H1 (cell line): ENCODE results near the gene SAFB. TPM values are rescaled to one million over a fixed set of nuclear protein-coding genes. Genes with fewer than 3 reads are reported as not detected.

Experiments used
- CTCF ChIA-PET: fragments of 300-600 bp; sonication (Branson Sonifier 250); formaldehyde crosslinking; loops from one replicate; lab custom pipeline; 2021; ENCODE audit not compliant: partially characterized antibody; lab: Charles Lee
- POLR2A ChIA-PET: fragments of 300-600 bp; sonication (Branson Sonifier 250); formaldehyde crosslinking; loops from one replicate; lab custom pipeline; 2021; ENCODE audit warnings: inconsistent platforms; ENCODE audit not compliant: partially characterized antibody; lab: Charles Lee
- DNase-seq, 2 experiments: peaks; one replicate each; pipeline versions ENCODE4 v3.0.0 to v3.0.0-alpha.2; 2010 to 2022; ENCODE audit warnings: low spot score in 2 of 2, low read depth in 1 of 2, mixed read lengths in 1 of 2
- FAIRE-seq: peaks from 2 replicates; lab custom pipeline; 2011; peaks lifted over from hg19 to GRCh38; lab: Jason Lieb, UNC
- H2AFZ ChIP-seq: 2 replicates; pipeline ENCODE4 v1.8.1; 2012; ENCODE audit warnings: low read length, inconsistent platforms
- H2AK5ac ChIP-seq: 2 replicates; pipeline ENCODE4 v1.6.1; 2013; ENCODE audit warnings: low read depth, low read length
- H2BK120ac ChIP-seq: replicated peaks from 2 replicates; pipeline ENCODE3; 2013; ENCODE audit warnings: low read depth, low read length, inconsistent platforms
- H2BK12ac ChIP-seq: 2 replicates; pipeline ENCODE4 v1.6.1; 2013; ENCODE audit warnings: low read depth, low read length
- H2BK15ac ChIP-seq: 2 replicates; pipeline ENCODE4 v1.6.1; 2013; ENCODE audit warnings: low read length
- H2BK20ac ChIP-seq: 2 replicates; pipeline ENCODE4 v1.6.1; 2013; ENCODE audit warnings: low read length
- H2BK5ac ChIP-seq: 2 replicates; pipeline ENCODE4 v1.6.1; 2013; ENCODE audit warnings: low read depth, low read length
- H3K14ac ChIP-seq: 2 replicates; pipeline ENCODE4 v1.6.1; 2013; ENCODE audit warnings: inconsistent platforms; ENCODE audit not compliant: insufficient read length
- H3K18ac ChIP-seq: 2 replicates; pipeline ENCODE4 v1.6.1; 2013; ENCODE audit warnings: low read length; ENCODE audit errors: extremely low read depth
- H3K23ac ChIP-seq: 2 replicates; pipeline ENCODE4 v1.6.1; 2013; ENCODE audit warnings: inconsistent platforms; ENCODE audit not compliant: insufficient read length
- H3K23me2 ChIP-seq: 2 replicates; pipeline ENCODE4 v1.6.1; 2013; ENCODE audit warnings: low read depth, low read length
- H3K27ac ChIP-seq: 2 replicates; pipeline ENCODE4 v1.6.1; 2011; ENCODE audit warnings: low read depth, low read length, inconsistent platforms
- H3K27me3 ChIP-seq, 4 experiments: replicated peaks in 1 of 4; 1 replicate in 1 of 4; 2 replicates in 3 of 4; pipeline versions ENCODE4 v1.6.1 to v1.8.1; 2011 to 2013; ENCODE audit warnings: low read length in 3 of 4, mild to moderate bottlenecking in 3 of 4, inconsistent platforms in 2 of 4, mixed read lengths in 2 of 4, moderate library complexity in 1 of 4; ENCODE audit not compliant: control insufficient read depth in 3 of 4, insufficient read depth in 3 of 4; ENCODE audit errors: extremely low read depth in 1 of 4
- H3K36me3 ChIP-seq, 4 experiments: 2 replicates each; pipeline versions ENCODE4 v1.6.1 to v1.8.1; 2011 to 2013; ENCODE audit warnings: mild to moderate bottlenecking in 4 of 4, low read length in 3 of 4, moderate library complexity in 2 of 4, control low read depth in 1 of 4, inconsistent platforms in 1 of 4; ENCODE audit not compliant: insufficient read depth in 4 of 4, control insufficient read depth in 2 of 4
- H3K4ac ChIP-seq: replicated peaks from 2 replicates; pipeline ENCODE3; 2013; ENCODE audit warnings: low read length, low read depth, mixed read lengths, inconsistent platforms; ENCODE audit not compliant: insufficient read length
- H3K4me1 ChIP-seq, 4 experiments: replicated peaks in 1 of 4; 1 replicate in 1 of 4; 2 replicates in 3 of 4; pipeline versions ENCODE4 v1.6.1 to v1.8.1; 2011 to 2013; ENCODE audit warnings: low read length in 3 of 4, inconsistent platforms in 2 of 4, mixed read lengths in 1 of 4; ENCODE audit not compliant: insufficient read depth in 4 of 4, control insufficient read depth in 3 of 4
- H3K4me2 ChIP-seq, 2 experiments: 2 replicates each; pipeline versions ENCODE4 v1.6.1 to v1.8.1; 2011 to 2013; ENCODE audit warnings: low read depth in 2 of 2, low read length in 2 of 2, control low read depth in 1 of 2, inconsistent platforms in 1 of 2, mild to moderate bottlenecking in 1 of 2; ENCODE audit not compliant: insufficient read depth in 1 of 2
- H3K4me3 ChIP-seq, 4 experiments: fragments of 200-600, 300-600 bp in 1 of 4; sonication (generic), shearing (Covaris generic), sonication (Bioruptor Twin) in 1 of 4; 2 replicates each; pipeline versions ENCODE4 v1.5.1 to v1.8.1; 2011 to 2016; ENCODE audit warnings: low read length in 4 of 4, low read depth in 3 of 4, control low read depth in 2 of 4, inconsistent platforms in 2 of 4, mild to moderate bottlenecking in 2 of 4, mixed read lengths in 1 of 4, moderate library complexity in 1 of 4; ENCODE audit not compliant: insufficient read depth in 2 of 4; ENCODE audit errors: extremely low read depth in 1 of 4
- H3K56ac ChIP-seq: replicated peaks from 2 replicates; pipeline ENCODE3; 2013; ENCODE audit warnings: low read depth, mild to moderate bottlenecking, mixed read lengths, low read length, inconsistent platforms; ENCODE audit not compliant: insufficient read length
- H3K79me1 ChIP-seq: 2 replicates; pipeline ENCODE4 v1.6.1; 2013; ENCODE audit warnings: low read depth, low read length, control low read depth
- H3K79me2 ChIP-seq, 2 experiments: 2 replicates each; pipeline versions ENCODE4 v1.6.1 to v1.8.1; 2012 to 2013; ENCODE audit warnings: low read length in 2 of 2, mild to moderate bottlenecking in 2 of 2, inconsistent platforms in 1 of 2; ENCODE audit not compliant: insufficient read depth in 2 of 2, control insufficient read depth in 1 of 2
- H3K9ac ChIP-seq, 4 experiments: replicated peaks in 1 of 4; 1 replicate in 1 of 4; 2 replicates in 3 of 4; pipeline versions ENCODE4 v1.6.1 to v1.8.1; 2011 to 2013; ENCODE audit warnings: low read depth in 3 of 4, low read length in 3 of 4, control low read depth in 2 of 4, mild to moderate bottlenecking in 2 of 4, moderate library complexity in 2 of 4, inconsistent platforms in 1 of 4; ENCODE audit errors: extremely low read depth in 1 of 4
- H3K9me3 ChIP-seq, 2 experiments: 2 replicates each; pipeline versions ENCODE4 v1.6.1 to v1.8.1; 2012 to 2013; ENCODE audit warnings: mild to moderate bottlenecking in 2 of 2, moderate library complexity in 2 of 2, control low read depth in 1 of 2, inconsistent platforms in 1 of 2, low read depth in 1 of 2, low read length in 1 of 2, mixed read lengths in 1 of 2; ENCODE audit not compliant: insufficient read depth in 2 of 2
- H4K20me1 ChIP-seq, 2 experiments: replicated peaks in 1 of 2; 2 replicates each; pipeline versions ENCODE3 to v1.8.1; 2011 to 2013; ENCODE audit warnings: inconsistent platforms in 2 of 2, low read length in 2 of 2, mild to moderate bottlenecking in 1 of 2; ENCODE audit not compliant: insufficient read depth in 2 of 2, control insufficient read depth in 1 of 2
- H4K5ac ChIP-seq: 2 replicates; pipeline ENCODE4 v1.6.1; 2013; ENCODE audit warnings: low read length, low read depth, mixed read lengths, inconsistent platforms; ENCODE audit not compliant: insufficient read length
- H4K8ac ChIP-seq: 2 replicates; pipeline ENCODE4 v1.8.0; 2013; ENCODE audit warnings: mild to moderate bottlenecking, moderate library complexity, low read length, inconsistent platforms; ENCODE audit not compliant: insufficient read depth; ENCODE audit errors: extremely low read depth
- H4K91ac ChIP-seq: replicated peaks from 2 replicates; pipeline ENCODE3; 2013; ENCODE audit warnings: low read length, mixed read lengths, inconsistent platforms; ENCODE audit not compliant: insufficient read length
- CTCF ChIP-seq, 3 experiments: IDR thresholded peaks; 1 replicate in 2 of 3; 2 replicates in 1 of 3; pipeline versions ENCODE4 v1.5.1 to v1.6.1; 2011; ENCODE audit warnings: low read length in 3 of 3, mild to moderate bottlenecking in 3 of 3, inconsistent platforms in 2 of 3, low read depth in 1 of 3, moderate library complexity in 1 of 3; ENCODE audit not compliant: insufficient read depth in 1 of 3; ENCODE audit errors: control extremely low read depth in 1 of 3
- EP300 ChIP-seq, 2 experiments: IDR thresholded peaks; 1 replicate in 1 of 2; 2 replicates in 1 of 2; pipeline ENCODE4 v1.6.1; 2011 to 2012; ENCODE audit warnings: low read depth in 2 of 2, low read length in 2 of 2, mild to moderate bottlenecking in 2 of 2, borderline replicate concordance in 1 of 2, inconsistent platforms in 1 of 2, moderate library complexity in 1 of 2
- FOSL1 ChIP-seq: IDR thresholded peaks from 2 replicates; pipeline ENCODE4 v1.6.1; 2011; ENCODE audit warnings: mild to moderate bottlenecking, low read depth, low read length, moderate library complexity; ENCODE audit not compliant: insufficient read depth
- WGBS, 2 experiments: shearing (Covaris generic) in 1 of 2; methylation state at CpG; one replicate each; pipeline versions ENCODE4 v1.1.6 to v1.1.7; 2013 to 2015; ENCODE audit warnings: low lambda C conversion rate in 2 of 2, mixed read lengths in 2 of 2, inconsistent platforms in 1 of 2, low coverage in 1 of 2, missing lambda C conversion rate in 1 of 2; ENCODE audit not compliant: insufficient replicate concordance in 2 of 2, insufficient coverage in 1 of 2, insufficient read length in 1 of 2; ENCODE audit errors: extremely low coverage in 1 of 2, missing lambda C conversion rate in 1 of 2; 5-methylcytosine and 5-hydroxymethylcytosine counted together
- polyA plus RNA-seq, 7 experiments: library from polyadenylated mRNA; depleted of rRNA in 3 of 7; stranded (reverse) in 5 of 7; unstranded in 2 of 7; fragments of >200 nt in 5 of 7; fragments of 200-250 nt in 2 of 7; gene quantifications; 1 replicate in 5 of 7; 2 replicates in 1 of 7; 4 replicates in 1 of 7; pipeline versions ENCODE4 v1.2.1 to v1.2.3, GENCODE V29; 2011 to 2013; ENCODE audit warnings: missing spikeins in 2 of 7, mixed read lengths in 2 of 7
- total RNA-seq: library from RNA; stranded (reverse); fragmentation: NEBNext Ultra II Directional; extraction: Animal tissue kit (Norgen Biotek cat#: 25700); gene quantifications from 2 replicates; pipeline ENCODE4 v1.2.1, GENCODE V29; 2021

The SAFB gene
- total and polyA plus RNA-seq, 2 of the 8 experiments (the other 6 are each of a cell fraction or from before 2014, with no cell fraction given): 27.0 to 110 TPM

- Histone ChIP-seq H3K27me3 (no peaks in the 10 kb centered on the region), H3K56ac (no peak overlapping the region)
- TF ChIP-seq FOSL1: no peak
- no peak for TF ChIP-seq EP300 (IDR thresholded peaks at IDR 0.05; ENCODE audit: borderline replicate concordance in 1 of 2, low read depth in 2 of 2, low read length in 2 of 2)
- TF ChIP-seq CTCF (IDR thresholded peaks at IDR 0.05; ENCODE audit: control extremely low read depth in 1 of 3, insufficient read depth in 1 of 3, low read depth in 1 of 3, low read length in 3 of 3): peak in 2 of 3 experiments; percentile 8 to 23; a peak in 1 of 4 replicates
- TF ChIP-seq, all 59 proteins: peak for 1
- no peak for FAIRE-seq
- Histone ChIP-seq H3K79me2 (0 out of 4 replicates have a peak, but pooled peaks cover 0 to 8% of the 10 kb centered on the region in 2 experiments), H4K5ac (no peak overlapping the region), H2BK12ac (no peak overlapping the region), H3K23me2 (no peaks in the 10 kb centered on the region), H3K4me3 (no peak overlapping the region), H3K4me2 (no peak overlapping the region), H3K14ac (no peak overlapping the region), H3K4ac (no peak overlapping the region), H4K8ac (no peak overlapping the region), H2AK5ac (no peak overlapping the region), H3K36me3 (peaks cover 46 to 90% (median 78%) of the 10 kb centered on the region in 4 experiments), H3K4me1 (no peaks in the 10 kb centered on the region), H2BK5ac (no peak overlapping the region), H2BK20ac (no peak overlapping the region), H3K23ac (no peak overlapping the region), H2BK120ac (no peak overlapping the region), H4K91ac (no peak overlapping the region), H4K20me1 (peaks cover 3 to 14% of the 10 kb centered on the region in 2 experiments), H3K18ac (no peak overlapping the region), H2AFZ (no peak overlapping the region), H3K9ac (no peak overlapping the region), H3K27ac (no peak overlapping the region), H3K79me1 (no peaks in the 10 kb centered on the region; the same call in 1 of the 2 replicates), H2BK15ac (no peak overlapping the region), H3K9me3 (no peaks in the 10 kb centered on the region)
- no peak for DNase-seq
- 91% methylated on average over 5 of the region's 5 CpGs; no CpG with 5 or more reads in 1 of the 2 experiments for WGBS, 2 experiments
- CTCF ChIA-PET: interaction anchor here (0.8 to 1.2 kb wide), 3 partner anchors 9 to 17 kb away, joined by 3 to 4 read pairs (median 4); no protein-coding TSS in a partner anchor
- POLR2A ChIA-PET: interaction anchor here (1.1 kb wide), 2 partner anchors 18 to 29 kb away, joined by 3 to 4 read pairs; partner anchors contain the start of genes SAFB and SAFB2
Measured at GRCh38 chr19:5651361-5651760, 28.5 kb downstream of the SAFB start.
